Liver (tissue), 9 donors: ENCODE measurements around the gene TEX2. TPM values are rescaled to one million over a fixed set of nuclear protein-coding genes. Genes with fewer than 3 reads are reported as not detected.

Source experiments
- DNase-seq: peaks from one replicate; pipeline ENCODE4 v3.0.0-alpha.2; 2017; ENCODE audit warnings: low spot score
- H3K27ac ChIP-seq, 2 donors: one replicate each; pipeline ENCODE4 v1.7.0; 2013; ENCODE audit warnings: inconsistent platforms in 2 of 2, low read length in 2 of 2, control low read depth in 1 of 2, low read depth in 1 of 2, mild to moderate bottlenecking in 1 of 2
- H3K27me3 ChIP-seq, 4 donors: one replicate each; pipeline versions ENCODE4 v1.6.1 to v1.7.0; 2013; ENCODE audit warnings: low read length in 3 of 4, inconsistent platforms in 1 of 4, mild to moderate bottlenecking in 1 of 4, moderate library complexity in 1 of 4; ENCODE audit not compliant: control insufficient read depth in 4 of 4, insufficient read depth in 4 of 4
- H3K36me3 ChIP-seq, 4 donors: one replicate each; pipeline versions ENCODE4 v1.6.1 to v1.7.0; 2013; ENCODE audit warnings: low read length in 3 of 4, mild to moderate bottlenecking in 3 of 4, low read depth in 1 of 4, moderate library complexity in 1 of 4; ENCODE audit not compliant: control insufficient read depth in 4 of 4, insufficient read depth in 3 of 4
- H3K4me1 ChIP-seq, 4 donors: one replicate each; pipeline versions ENCODE4 v1.6.1 to v1.7.0; 2013; ENCODE audit warnings: low read length in 3 of 4, mild to moderate bottlenecking in 3 of 4, moderate library complexity in 1 of 4; ENCODE audit not compliant: control insufficient read depth in 4 of 4, insufficient read depth in 4 of 4
- H3K4me3 ChIP-seq, 3 donors: one replicate each; pipeline versions ENCODE4 v1.6.1 to v1.7.0; 2013; ENCODE audit warnings: low read length in 3 of 3, control low read depth in 1 of 3, low read depth in 1 of 3, mild to moderate bottlenecking in 1 of 3
- H3K9ac ChIP-seq, 2 donors: one replicate each; pipeline ENCODE4 v1.7.0; 2013; ENCODE audit warnings: low read length in 2 of 2, mild to moderate bottlenecking in 2 of 2, moderate library complexity in 2 of 2, control low read depth in 1 of 2, low read depth in 1 of 2
- H3K9me3 ChIP-seq, 4 donors: one replicate each; pipeline versions ENCODE4 v1.6.1 to v1.7.0; 2013; ENCODE audit warnings: low read length in 3 of 4; ENCODE audit not compliant: control insufficient read depth in 4 of 4
- CTCF ChIP-seq: fragments of 150-350 bp; IDR thresholded peaks from 2 replicates; pipeline ENCODE4 v1.5.1; 2017; ENCODE audit warnings: improper control_type of control experiment, low read depth, low read length; ENCODE audit not compliant: missing input control
- EGR1 ChIP-seq, 2 donors: IDR thresholded peaks; 2 replicates each; pipeline ENCODE4 v1.6.1; 2016 to 2018; ENCODE audit warnings: antibody characterized with exemption in 2 of 2, low read depth in 2 of 2
- FOXA1 ChIP-seq: IDR thresholded peaks from 2 replicates; pipeline ENCODE4 v1.6.1; 2016; ENCODE audit warnings: antibody characterized with exemption
- FOXA2 ChIP-seq: IDR thresholded peaks from 2 replicates; pipeline ENCODE4 v1.6.1; 2016; ENCODE audit warnings: antibody characterized with exemption
- GABPA ChIP-seq, 2 donors: IDR thresholded peaks in 1 of 2; conservative IDR thresholded peaks in 1 of 2; 2 replicates each; pipeline ENCODE4 v1.6.1; 2016; ENCODE audit warnings: antibody characterized with exemption in 2 of 2, mild to moderate bottlenecking in 1 of 2, moderate library complexity in 1 of 2
- HNF4A ChIP-seq, 2 donors: conservative IDR thresholded peaks; 2 replicates each; pipeline ENCODE4 v1.6.1; 2016; ENCODE audit warnings: antibody characterized with exemption in 2 of 2, mild to moderate bottlenecking in 2 of 2
- HNF4G ChIP-seq: IDR thresholded peaks from 2 replicates; pipeline ENCODE4 v1.6.1; 2016; ENCODE audit warnings: antibody characterized with exemption
- JUND ChIP-seq, 2 donors: IDR thresholded peaks; 2 replicates each; pipeline ENCODE4 v1.6.1; 2016; ENCODE audit warnings: antibody characterized with exemption in 2 of 2
- NR2F2 ChIP-seq: IDR thresholded peaks from 2 replicates; pipeline ENCODE4 v1.6.1; 2016; ENCODE audit warnings: antibody characterized with exemption
- RAD21 ChIP-seq, 2 donors: IDR thresholded peaks; 2 replicates each; pipeline ENCODE4 v1.6.1; 2016; ENCODE audit warnings: antibody characterized with exemption in 2 of 2, mild to moderate bottlenecking in 2 of 2
- RXRA ChIP-seq, 2 donors: IDR thresholded peaks; 2 replicates each; pipeline ENCODE4 v1.6.1; 2017 to 2018; ENCODE audit warnings: antibody characterized with exemption in 2 of 2, mild to moderate bottlenecking in 1 of 2
- SP1 ChIP-seq: IDR thresholded peaks from 2 replicates; pipeline ENCODE4 v1.6.1; 2018; ENCODE audit warnings: antibody characterized with exemption, mild to moderate bottlenecking
- TAF1 ChIP-seq: conservative IDR thresholded peaks from 2 replicates; pipeline ENCODE4 v1.6.1; 2016; ENCODE audit warnings: antibody characterized with exemption, mild to moderate bottlenecking
- YY1 ChIP-seq: IDR thresholded peaks from 2 replicates; pipeline ENCODE4 v1.6.1; 2016; ENCODE audit warnings: antibody characterized with exemption, mild to moderate bottlenecking
- ZBTB33 ChIP-seq: IDR thresholded peaks from 2 replicates; pipeline ENCODE4 v1.6.1; 2016; ENCODE audit warnings: antibody characterized with exemption
- WGBS: extraction: QIAGEN DNeasy Blood & Tissue Kit; methylation state at CpG from one replicate; pipeline ENCODE4 v1.1.7; 2013; 5-methylcytosine and 5-hydroxymethylcytosine counted together
- polyA plus RNA-seq, 2 donors: library from polyadenylated mRNA; stranded (reverse) in 1 of 2; unstranded in 1 of 2; fragments of 200-250 nt in 1 of 2; fragments of >200 nt in 1 of 2; fragmentation: Nextera tagmentation in 1 of 2; extraction: Ambion mirVana in 1 of 2; gene quantifications; one replicate each; pipeline versions ENCODE4 v1.2.1 to v1.2.3, GENCODE V29; 2013 to 2015
- total RNA-seq, 2 donors: library from RNA; depleted of rRNA; stranded (reverse); fragments of >200 nt; gene quantifications; one replicate each; pipeline ENCODE4 v1.2.3, GENCODE V29; 2014
- TF ChIP-seq, protein P1 (sequence below): IDR thresholded peaks from 2 replicates; pipeline ENCODE4 v1.6.1; 2016; ENCODE audit warnings: antibody characterized with exemption, mild to moderate bottlenecking
- TF ChIP-seq, protein P2 (sequence below): IDR thresholded peaks from 2 replicates; pipeline ENCODE4 v1.6.1; 2016; ENCODE audit warnings: antibody characterized with exemption
- donor health status: healthy.
- donor health status: healthy.
- donor health status: healthy.
- donor health status: healthy.
- donor health status: healthy.

TEX2 gene
- total and polyA plus RNA-seq, 4 donors: 15.9 to 39.8 (median 28.2) TPM

DNA sequence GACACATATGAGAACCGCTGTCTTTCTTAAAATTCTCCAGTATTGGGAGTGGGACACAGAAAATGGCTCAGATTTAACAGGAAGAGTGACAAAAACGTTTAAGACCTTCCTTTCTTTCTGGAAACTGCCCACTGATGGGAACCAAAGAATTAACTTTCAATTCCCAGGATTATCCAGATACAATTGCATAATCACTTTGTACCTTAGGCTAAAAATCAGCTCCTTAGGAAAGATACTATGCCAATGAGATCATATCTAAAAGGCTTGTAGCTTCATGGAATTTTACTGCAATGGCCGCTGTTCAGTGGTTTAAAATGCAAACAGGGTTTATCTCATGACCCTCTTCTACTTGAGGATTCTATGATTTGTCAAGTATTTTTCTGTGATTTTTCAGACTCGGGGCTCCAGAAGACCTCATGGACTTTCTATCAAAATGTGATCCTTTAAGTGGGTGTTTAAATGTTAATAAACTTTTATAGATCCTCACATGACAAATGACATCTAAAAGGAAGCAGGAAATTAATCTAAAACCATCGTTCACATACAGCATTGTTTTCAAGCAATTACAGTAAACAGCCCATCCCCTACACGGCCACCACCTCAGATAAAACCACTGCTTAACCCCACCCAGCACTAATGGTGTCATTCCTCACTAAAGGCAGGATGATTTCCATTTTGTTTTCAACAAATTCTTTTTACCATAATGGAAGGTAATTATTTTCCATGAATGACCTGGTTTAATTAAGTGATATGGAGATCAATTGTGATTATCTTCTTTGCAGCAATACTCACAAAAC, 101.5 kb downstream of the TEX2 start:
- Histone ChIP-seq H3K36me3 (peaks cover 0 to 8% (median 6%) of the 10 kb centered on the region in 4 donors), H3K4me1 (peaks cover 2 to 19% (median 8%) of the 10 kb centered on the region in 4 donors), H3K27ac (no peak overlapping the region), H3K9ac (no peak overlapping the region), H3K4me3 (no peak overlapping the region), H3K9me3 (no peaks in the 10 kb centered on the region), H3K27me3 (no peaks in the 10 kb centered on the region)
- WGBS: 78% methylated on average over 6 of the region's 6 CpGs
- TF ChIP-seq, protein P1, sequence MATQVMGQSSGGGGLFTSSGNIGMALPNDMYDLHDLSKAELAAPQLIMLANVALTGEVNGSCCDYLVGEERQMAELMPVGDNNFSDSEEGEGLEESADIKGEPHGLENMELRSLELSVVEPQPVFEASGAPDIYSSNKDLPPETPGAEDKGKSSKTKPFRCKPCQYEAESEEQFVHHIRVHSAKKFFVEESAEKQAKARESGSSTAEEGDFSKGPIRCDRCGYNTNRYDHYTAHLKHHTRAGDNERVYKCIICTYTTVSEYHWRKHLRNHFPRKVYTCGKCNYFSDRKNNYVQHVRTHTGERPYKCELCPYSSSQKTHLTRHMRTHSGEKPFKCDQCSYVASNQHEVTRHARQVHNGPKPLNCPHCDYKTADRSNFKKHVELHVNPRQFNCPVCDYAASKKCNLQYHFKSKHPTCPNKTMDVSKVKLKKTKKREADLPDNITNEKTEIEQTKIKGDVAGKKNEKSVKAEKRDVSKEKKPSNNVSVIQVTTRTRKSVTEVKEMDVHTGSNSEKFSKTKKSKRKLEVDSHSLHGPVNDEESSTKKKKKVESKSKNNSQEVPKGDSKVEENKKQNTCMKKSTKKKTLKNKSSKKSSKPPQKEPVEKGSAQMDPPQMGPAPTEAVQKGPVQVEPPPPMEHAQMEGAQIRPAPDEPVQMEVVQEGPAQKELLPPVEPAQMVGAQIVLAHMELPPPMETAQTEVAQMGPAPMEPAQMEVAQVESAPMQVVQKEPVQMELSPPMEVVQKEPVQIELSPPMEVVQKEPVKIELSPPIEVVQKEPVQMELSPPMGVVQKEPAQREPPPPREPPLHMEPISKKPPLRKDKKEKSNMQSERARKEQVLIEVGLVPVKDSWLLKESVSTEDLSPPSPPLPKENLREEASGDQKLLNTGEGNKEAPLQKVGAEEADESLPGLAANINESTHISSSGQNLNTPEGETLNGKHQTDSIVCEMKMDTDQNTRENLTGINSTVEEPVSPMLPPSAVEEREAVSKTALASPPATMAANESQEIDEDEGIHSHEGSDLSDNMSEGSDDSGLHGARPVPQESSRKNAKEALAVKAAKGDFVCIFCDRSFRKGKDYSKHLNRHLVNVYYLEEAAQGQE: no peak
- TF ChIP-seq GABPA (IDR thresholded peaks at IDR 0.05 in 1 of 2, conservative IDR thresholded peaks at IDR 0.05 in 1 of 2) (no peak), JUND (IDR thresholded peaks at IDR 0.05) (no peak), RXRA (IDR thresholded peaks at IDR 0.05) (no peak), ZBTB33 (no peak), TAF1 (no peak), RAD21 (IDR thresholded peaks at IDR 0.05) (no peak), CTCF (no peak), HNF4A (conservative IDR thresholded peaks at IDR 0.05) (no peak), YY1 (no peak), NR2F2 (no peak), SP1 (no peak), FOXA2 (no peak), FOXA1 (no peak), EGR1 (IDR thresholded peaks at IDR 0.05; ENCODE audit: low read depth in 2 of 2) (no peak), HNF4G (no peak)
- TF ChIP-seq, protein P2, sequence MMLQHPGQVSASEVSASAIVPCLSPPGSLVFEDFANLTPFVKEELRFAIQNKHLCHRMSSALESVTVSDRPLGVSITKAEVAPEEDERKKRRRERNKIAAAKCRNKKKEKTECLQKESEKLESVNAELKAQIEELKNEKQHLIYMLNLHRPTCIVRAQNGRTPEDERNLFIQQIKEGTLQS: no peak
- DNase-seq: no peak
